Measurements from ENCODE around the gene FUT8.

The FUT8 gene

DNA sequence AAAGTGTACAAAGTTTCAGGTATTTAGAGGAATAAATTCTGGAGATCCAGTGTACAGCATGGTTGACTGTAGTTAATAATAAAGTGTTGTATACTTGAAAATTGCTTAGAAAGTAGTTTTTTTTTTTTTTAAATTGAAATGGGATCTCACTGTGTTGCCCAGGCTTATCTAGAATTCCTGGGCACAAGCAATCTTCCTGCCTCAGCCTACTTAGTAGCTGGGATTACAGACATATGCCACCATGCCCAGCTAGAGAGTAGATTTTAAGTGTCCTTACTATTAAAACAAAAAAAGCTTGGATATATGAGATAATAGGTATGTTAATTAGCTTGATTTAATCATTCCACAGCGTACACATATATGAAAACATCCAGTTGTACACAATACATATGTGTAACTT is 27.7 kb downstream of the FUT8 start:
- no peak for DNase-seq (ENCODE audit: low read depth)
- H3K4me3 ChIP-seq (replicated peaks; ENCODE audit: low read depth, low read length): no peak overlapping the region
- TF ChIP-seq CTCF (IDR thresholded peaks at IDR 0.05; ENCODE audit: low read length, missing control alignments): no peak

- H3K4me3 ChIP-seq (replicated peaks; ENCODE audit: low read depth, low read length): no peak overlapping the region
- TF ChIP-seq CTCF (IDR thresholded peaks at IDR 0.05; ENCODE audit: low read length, missing control alignments): no peak
- no peak for DNase-seq (ENCODE audit: low read depth)
These were observed 31.7 kb downstream of the FUT8 start for GRCh38 chr14:65444230-65444629.

- H3K4me3 ChIP-seq (replicated peaks; ENCODE audit: low read depth, low read length): no peak overlapping the region
- no peak for TF ChIP-seq CTCF (IDR thresholded peaks at IDR 0.05; ENCODE audit: low read length, missing control alignments)
- DNase-seq (ENCODE audit: low read depth): peak; percentile 47
These were observed 33.6 kb downstream of the FUT8 start for GRCh38 chr14:65446159-65446558.

DNA sequence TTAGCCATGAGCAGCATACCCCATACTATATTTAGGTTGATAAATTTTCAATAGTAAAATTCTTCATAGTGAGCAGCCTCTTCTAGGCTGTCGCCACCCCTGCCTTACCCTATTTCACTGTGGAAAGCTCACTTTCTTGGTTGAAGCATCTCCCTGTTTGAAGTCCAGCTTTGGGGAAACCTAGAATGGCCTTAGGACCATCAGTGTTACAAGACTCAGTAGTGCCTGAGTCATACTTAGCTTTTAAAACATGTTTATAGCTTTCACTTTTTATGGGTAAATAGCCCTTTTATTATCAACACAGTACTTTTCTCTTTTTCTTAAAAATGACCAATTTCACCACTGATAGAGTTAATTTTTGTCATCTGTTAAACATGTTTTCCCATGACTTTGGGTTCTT is 37.1 kb downstream of the FUT8 start:
- TF ChIP-seq CTCF (IDR thresholded peaks at IDR 0.05; ENCODE audit: low read length, missing control alignments): no peak
- H3K4me3 ChIP-seq (replicated peaks; ENCODE audit: low read depth, low read length): no peak overlapping the region
- DNase-seq (ENCODE audit: low read depth): no peak

GRCh38 chr14:65453807-65454480 is 41.4 kb downstream of the FUT8 start:
- no peak overlapping the region for H3K4me3 ChIP-seq (replicated peaks; ENCODE audit: low read depth, low read length)
- DNase-seq (ENCODE audit: low read depth): peak; percentile 76
- TF ChIP-seq CTCF (IDR thresholded peaks at IDR 0.05; ENCODE audit: low read length, missing control alignments): no peak

- H3K4me3 ChIP-seq (replicated peaks; ENCODE audit: low read depth, low read length): no peak overlapping the region
- TF ChIP-seq CTCF (IDR thresholded peaks at IDR 0.05; ENCODE audit: low read length, missing control alignments): no peak
- DNase-seq (ENCODE audit: low read depth): no peak
These were observed 43.7 kb downstream of the FUT8 start for GRCh38 chr14:65456247-65456646.

DNA sequence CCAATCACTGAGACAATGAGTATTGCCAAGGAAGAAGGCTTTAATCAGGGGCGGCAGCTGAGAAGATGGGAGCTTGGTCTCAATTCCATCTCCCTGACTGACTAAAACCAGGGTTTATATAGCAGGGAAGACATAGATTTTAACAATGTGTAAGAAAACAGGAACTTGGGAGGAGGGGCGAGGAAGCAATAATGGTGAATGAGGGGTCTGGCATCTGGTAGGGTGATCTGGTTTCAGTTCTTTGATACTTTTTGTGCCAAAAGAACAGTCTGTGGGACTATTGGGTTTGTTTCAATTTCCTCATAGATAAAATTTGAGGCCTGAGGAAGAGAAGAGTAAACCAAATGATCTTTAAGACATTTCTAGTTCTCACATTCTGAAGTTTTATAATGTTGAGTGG is 49.2 kb downstream of the FUT8 start:
- no peak for TF ChIP-seq CTCF (IDR thresholded peaks at IDR 0.05; ENCODE audit: low read length, missing control alignments)
- H3K4me3 ChIP-seq (replicated peaks; ENCODE audit: low read depth, low read length): no peak overlapping the region

More for the DNA sequence above, 49.2 kb downstream of the FUT8 start:
- peak; percentile 24 for DNase-seq (ENCODE audit: low read depth)
